ENCODE results near the gene ITGB8.

Gene ITGB8

GRCh38 chr7:20438694-20439376 is 108.1 kb downstream of the ITGB8 start:
- TF ChIP-seq ZNF8 (CRISPR knock-in tag; IDR thresholded peaks at IDR 0.05) = no peak
- TF ChIP-seq CSRNP3 (CRISPR knock-in tag; IDR thresholded peaks at IDR 0.05) = no peak
- no peak for TF ChIP-seq CSDC2 (CRISPR knock-in tag; IDR thresholded peaks at IDR 0.05)
- TF ChIP-seq ZFP30 (CRISPR knock-in tag; IDR thresholded peaks at IDR 0.05) = no peak
- no peak for TF ChIP-seq ZC3H10 (CRISPR knock-in tag; IDR thresholded peaks at IDR 0.05)
- TF ChIP-seq RARB (CRISPR knock-in tag; IDR thresholded peaks at IDR 0.05) = no peak
- no peak for TF ChIP-seq PATZ1 (CRISPR knock-in tag; IDR thresholded peaks at IDR 0.05; ENCODE audit: borderline replicate concordance)
- TF ChIP-seq TCF4 (CRISPR knock-in tag; IDR thresholded peaks at IDR 0.05; ENCODE audit: borderline replicate concordance) = no peak
- TF ChIP-seq POU6F1 (CRISPR knock-in tag; IDR thresholded peaks at IDR 0.05; ENCODE audit: borderline replicate concordance, low read depth) = no peak
- TF ChIP-seq BACH2 (CRISPR knock-in tag; IDR thresholded peaks at IDR 0.05; ENCODE audit: borderline replicate concordance) = no peak
- no peak for TF ChIP-seq TSHZ2 (CRISPR knock-in tag; IDR thresholded peaks at IDR 0.05)

GRCh38 chr7:20439416-20440185 is 108.9 kb downstream of the ITGB8 start:
- ATAC-seq = no peak
- TF ChIP-seq TCF4 (CRISPR knock-in tag; IDR thresholded peaks at IDR 0.05; ENCODE audit: borderline replicate concordance) (no peak), ZNF70 (CRISPR knock-in tag; IDR thresholded peaks at IDR 0.05) (no peak), PPARA (CRISPR knock-in tag; IDR thresholded peaks at IDR 0.05; ENCODE audit: borderline replicate concordance) (no peak), GLIS3 (CRISPR knock-in tag; IDR thresholded peaks at IDR 0.05) (no peak), ZNF565 (CRISPR knock-in tag; conservative IDR thresholded peaks at IDR 0.05; ENCODE audit: low read depth) (no peak), CSDC2 (CRISPR knock-in tag; IDR thresholded peaks at IDR 0.05) (no peak), ZFP30 (CRISPR knock-in tag; IDR thresholded peaks at IDR 0.05) (no peak), TSHZ2 (CRISPR knock-in tag; IDR thresholded peaks at IDR 0.05) (no peak), PATZ1 (CRISPR knock-in tag; IDR thresholded peaks at IDR 0.05; ENCODE audit: borderline replicate concordance) (no peak), TOX (CRISPR knock-in tag; IDR thresholded peaks at IDR 0.05; ENCODE audit: borderline replicate concordance) (no peak), ZFP3 (CRISPR knock-in tag; IDR thresholded peaks at IDR 0.05) (no peak), ARNTL (CRISPR knock-in tag; IDR thresholded peaks at IDR 0.05; ENCODE audit: borderline replicate concordance, low read depth) (no peak), ESRRG (CRISPR knock-in tag; IDR thresholded peaks at IDR 0.05) (no peak), ZC3H10 (CRISPR knock-in tag; IDR thresholded peaks at IDR 0.05) (no peak), ZNF8 (CRISPR knock-in tag; IDR thresholded peaks at IDR 0.05) (no peak), OSR1 (CRISPR knock-in tag; IDR thresholded peaks at IDR 0.05) (no peak), RARB (CRISPR knock-in tag; IDR thresholded peaks at IDR 0.05) (no peak), CSRNP3 (CRISPR knock-in tag; IDR thresholded peaks at IDR 0.05) (no peak), BACH2 (CRISPR knock-in tag; IDR thresholded peaks at IDR 0.05; ENCODE audit: borderline replicate concordance) (no peak)

More at GRCh38 chr7:20438694-20439376, 108.1 kb downstream of the ITGB8 start:
- no peak for ATAC-seq
